ENCODE data around the gene GRHL3. TPM values are rescaled to one million over a fixed set of nuclear protein-coding genes. Genes with fewer than 3 reads are reported as not detected.

The GRHL3 gene
- total and polyA plus RNA-seq, 5 donors from 2014 or later: not detected

GRCh38 chr1:24300971-24301784 lies 18.0 kb upstream of the GRHL3 start:
- ATAC-seq (ENCODE audit: low read depth in 2 of 2): no peak
- Histone ChIP-seq H3K4me1 (ENCODE audit: control insufficient read depth, insufficient read depth, low read length, poor library complexity, severe bottlenecking) (no peaks in the 10 kb centered on the region), H3K27me3 (ENCODE audit: control insufficient read depth, insufficient read depth, low read length) (peaks cover 3% of the 10 kb centered on the region), H3K27ac (ENCODE audit: insufficient read depth, low read length, poor library complexity, severe bottlenecking) (no peak overlapping the region), H3K9me3 (ENCODE audit: control insufficient read depth in 2 of 2, low read length in 2 of 2) (no peaks in the 10 kb centered on the region), H3K4me3 (ENCODE audit: low read depth, low read length) (no peak overlapping the region), H3K36me3 (ENCODE audit: control insufficient read depth, insufficient read depth, low read length) (no peaks in the 10 kb centered on the region)
- Mint-ChIP-seq H3K9me3 (peaks cover 0 to 3% (median 0%) of the 10 kb centered on the region in 7 donors), H3K4me3 (no peak overlapping the region), H3K27ac (no peak overlapping the region), H3K36me3 (no peaks in the 10 kb centered on the region), H3K4me1 (no peaks in the 10 kb centered on the region), H3K27me3 (peaks cover 28% of the 10 kb centered on the region)
- no peak for DNase-seq

DNA sequence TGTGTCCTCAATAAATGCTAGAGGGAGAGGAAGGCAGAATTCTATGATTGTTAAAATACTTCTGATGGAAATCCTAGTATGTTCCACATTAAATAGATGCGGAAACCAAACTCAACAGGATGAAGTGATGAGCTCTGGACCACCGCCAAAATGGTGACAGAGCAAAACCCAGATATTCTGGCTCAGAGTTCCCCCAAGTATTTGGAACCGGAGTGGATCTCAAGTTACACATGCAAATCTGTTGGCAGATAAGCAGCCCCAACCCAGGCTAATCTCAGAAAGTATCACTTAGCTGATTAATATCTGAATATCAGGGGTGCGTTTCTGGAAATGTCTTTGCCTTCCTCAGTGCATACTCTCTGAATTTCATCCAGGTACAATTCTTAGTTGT lies 17.4 kb upstream of the GRHL3 start:
- no peak overlapping the region for H3K27ac Mint-ChIP-seq
- peaks cover 31% of the 10 kb centered on the region for H3K27me3 Mint-ChIP-seq
- H3K4me1 Mint-ChIP-seq: no peaks in the 10 kb centered on the region

DNA sequence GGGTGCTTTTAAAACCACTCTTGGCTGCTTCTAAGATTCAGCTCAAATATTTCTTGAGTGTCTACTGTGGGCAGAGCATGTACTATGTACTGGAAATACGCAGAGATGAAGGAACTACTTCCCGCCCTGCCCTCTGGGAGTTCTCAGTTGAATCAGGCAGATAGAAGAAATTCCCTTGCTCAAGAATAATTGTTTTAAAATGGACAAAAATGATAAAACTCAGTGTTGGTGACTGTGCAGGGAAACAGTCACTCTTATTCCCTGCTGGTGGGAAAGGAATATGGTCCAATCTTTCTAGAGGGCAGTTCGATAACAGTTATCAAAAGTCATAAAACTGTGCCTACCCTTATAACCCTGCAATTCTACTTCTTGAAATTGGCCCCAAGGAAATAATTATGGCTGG lies 16.9 kb upstream of the GRHL3 start:
- H3K27ac Mint-ChIP-seq: no peak overlapping the region
- Histone ChIP-seq H3K36me3 (ENCODE audit: control insufficient read depth, insufficient read depth, low read length) (no peaks in the 10 kb centered on the region), H3K9me3 (ENCODE audit: control insufficient read depth in 2 of 2, low read length in 2 of 2) (no peaks in the 10 kb centered on the region), H3K27me3 (ENCODE audit: control insufficient read depth, insufficient read depth, low read length) (peaks cover 3% of the 10 kb centered on the region), H3K27ac (ENCODE audit: insufficient read depth, low read length, poor library complexity, severe bottlenecking) (no peak overlapping the region), H3K4me3 (ENCODE audit: low read depth, low read length) (no peak overlapping the region), H3K4me1 (ENCODE audit: control insufficient read depth, insufficient read depth, low read length, poor library complexity, severe bottlenecking) (no peaks in the 10 kb centered on the region)
- peaks cover 36% of the 10 kb centered on the region for H3K27me3 Mint-ChIP-seq
- H3K36me3 Mint-ChIP-seq: no peaks in the 10 kb centered on the region
- H3K9me3 Mint-ChIP-seq: peaks cover 0 to 3% (median 0%) of the 10 kb centered on the region in 7 donors
- no peak overlapping the region for H3K4me3 Mint-ChIP-seq
- ATAC-seq (ENCODE audit: low read depth in 2 of 2) (no peak), DNase-seq (no peak)
- H3K4me1 Mint-ChIP-seq: no peaks in the 10 kb centered on the region

More for the DNA sequence above, 17.4 kb upstream of the GRHL3 start:
- Mint-ChIP-seq H3K36me3 (no peaks in the 10 kb centered on the region), H3K9me3 (peaks cover 0 to 3% (median 0%) of the 10 kb centered on the region in 7 donors), H3K4me3 (no peak overlapping the region)
- Histone ChIP-seq H3K27me3 (ENCODE audit: control insufficient read depth, insufficient read depth, low read length) (peaks cover 3% of the 10 kb centered on the region), H3K36me3 (ENCODE audit: control insufficient read depth, insufficient read depth, low read length) (no peaks in the 10 kb centered on the region), H3K9me3 (ENCODE audit: control insufficient read depth in 2 of 2, low read length in 2 of 2) (no peaks in the 10 kb centered on the region), H3K27ac (ENCODE audit: insufficient read depth, low read length, poor library complexity, severe bottlenecking) (no peak overlapping the region), H3K4me1 (ENCODE audit: control insufficient read depth, insufficient read depth, low read length, poor library complexity, severe bottlenecking) (no peaks in the 10 kb centered on the region), H3K4me3 (ENCODE audit: low read depth, low read length) (no peak overlapping the region)
- ATAC-seq (ENCODE audit: low read depth in 2 of 2): no peak
- DNase-seq: no peak

- ATAC-seq (ENCODE audit: low read depth in 2 of 2): no peak
- DNase-seq: no peak
- H3K9me3 ChIP-seq (ENCODE audit: control insufficient read depth in 2 of 2, low read length in 2 of 2): no peaks in the 10 kb centered on the region
- no peaks in the 10 kb centered on the region for H3K36me3 ChIP-seq (ENCODE audit: control insufficient read depth, insufficient read depth, low read length)
- Mint-ChIP-seq H3K9me3 (peaks cover 0 to 3% (median 0%) of the 10 kb centered on the region in 7 donors), H3K27ac (no peak overlapping the region), H3K4me1 (no peaks in the 10 kb centered on the region), H3K36me3 (no peaks in the 10 kb centered on the region), H3K27me3 (peaks cover 28% of the 10 kb centered on the region), H3K4me3 (no peak overlapping the region)
- H3K4me3 ChIP-seq (ENCODE audit: low read depth, low read length): no peak overlapping the region
- no peak overlapping the region for H3K27ac ChIP-seq (ENCODE audit: insufficient read depth, low read length, poor library complexity, severe bottlenecking)
- H3K4me1 ChIP-seq (ENCODE audit: control insufficient read depth, insufficient read depth, low read length, poor library complexity, severe bottlenecking): no peaks in the 10 kb centered on the region
- peaks cover 3% of the 10 kb centered on the region for H3K27me3 ChIP-seq (ENCODE audit: control insufficient read depth, insufficient read depth, low read length)
Measured at GRCh38 chr1:24303600-24303999, 15.6 kb upstream of the GRHL3 start.

DNA sequence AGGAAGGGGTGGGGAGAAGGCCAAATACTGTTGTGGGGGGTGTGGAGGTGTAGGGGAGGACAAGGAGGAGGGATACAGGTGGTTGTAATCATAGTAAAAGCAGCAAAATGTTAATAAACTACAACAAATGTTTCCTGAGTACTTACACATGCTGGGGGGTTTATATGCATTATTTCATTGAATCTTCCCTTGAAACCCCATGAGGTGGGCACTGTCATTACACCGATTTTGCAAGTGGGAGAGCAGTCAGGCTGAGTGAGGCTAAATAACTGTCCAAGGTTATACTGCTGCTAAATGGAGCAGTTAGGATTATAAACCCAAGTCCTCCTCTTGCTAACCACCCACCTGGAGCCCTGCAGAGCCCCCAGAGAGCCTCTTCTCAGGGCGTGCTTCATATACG lies 14.4 kb upstream of the GRHL3 start:
- H3K4me3 ChIP-seq (ENCODE audit: low read depth, low read length): no peak overlapping the region
- H3K27me3 ChIP-seq (ENCODE audit: control insufficient read depth, insufficient read depth, low read length): peaks cover 3% of the 10 kb centered on the region
- H3K4me1 ChIP-seq (ENCODE audit: control insufficient read depth, insufficient read depth, low read length, poor library complexity, severe bottlenecking): no peaks in the 10 kb centered on the region
- Mint-ChIP-seq H3K4me3 (no peak overlapping the region), H3K36me3 (no peaks in the 10 kb centered on the region), H3K4me1 (no peaks in the 10 kb centered on the region), H3K9me3 (peaks cover 0 to 1% (median 0%) of the 10 kb centered on the region in 7 donors), H3K27ac (no peak overlapping the region), H3K27me3 (peaks cover 21% of the 10 kb centered on the region)
- H3K9me3 ChIP-seq (ENCODE audit: control insufficient read depth in 2 of 2, low read length in 2 of 2): no peaks in the 10 kb centered on the region
- ATAC-seq (ENCODE audit: low read depth in 2 of 2) (no peak), DNase-seq (no peak)
- H3K27ac ChIP-seq (ENCODE audit: insufficient read depth, low read length, poor library complexity, severe bottlenecking): no peak overlapping the region
- H3K36me3 ChIP-seq (ENCODE audit: control insufficient read depth, insufficient read depth, low read length): no peaks in the 10 kb centered on the region

- Mint-ChIP-seq H3K27ac (no peak overlapping the region), H3K27me3 (peaks cover 16% of the 10 kb centered on the region), H3K36me3 (no peaks in the 10 kb centered on the region), H3K9me3 (peaks cover 0 to 1% (median 0%) of the 10 kb centered on the region in 7 donors), H3K4me1 (no peaks in the 10 kb centered on the region), H3K4me3 (no peak overlapping the region)
- H3K4me3 ChIP-seq (ENCODE audit: low read depth, low read length): no peak overlapping the region
- no peaks in the 10 kb centered on the region for H3K27me3 ChIP-seq (ENCODE audit: control insufficient read depth, insufficient read depth, low read length)
- H3K4me1 ChIP-seq (ENCODE audit: control insufficient read depth, insufficient read depth, low read length, poor library complexity, severe bottlenecking): no peaks in the 10 kb centered on the region
- no peak overlapping the region for H3K27ac ChIP-seq (ENCODE audit: insufficient read depth, low read length, poor library complexity, severe bottlenecking)
- H3K9me3 ChIP-seq (ENCODE audit: control insufficient read depth in 2 of 2, low read length in 2 of 2): no peaks in the 10 kb centered on the region
- no peaks in the 10 kb centered on the region for H3K36me3 ChIP-seq (ENCODE audit: control insufficient read depth, insufficient read depth, low read length)
- ATAC-seq (ENCODE audit: low read depth in 2 of 2) (no peak), DNase-seq (no peak)
Measured at GRCh38 chr1:24308365-24309015, 10.7 kb upstream of the GRHL3 start.

DNA sequence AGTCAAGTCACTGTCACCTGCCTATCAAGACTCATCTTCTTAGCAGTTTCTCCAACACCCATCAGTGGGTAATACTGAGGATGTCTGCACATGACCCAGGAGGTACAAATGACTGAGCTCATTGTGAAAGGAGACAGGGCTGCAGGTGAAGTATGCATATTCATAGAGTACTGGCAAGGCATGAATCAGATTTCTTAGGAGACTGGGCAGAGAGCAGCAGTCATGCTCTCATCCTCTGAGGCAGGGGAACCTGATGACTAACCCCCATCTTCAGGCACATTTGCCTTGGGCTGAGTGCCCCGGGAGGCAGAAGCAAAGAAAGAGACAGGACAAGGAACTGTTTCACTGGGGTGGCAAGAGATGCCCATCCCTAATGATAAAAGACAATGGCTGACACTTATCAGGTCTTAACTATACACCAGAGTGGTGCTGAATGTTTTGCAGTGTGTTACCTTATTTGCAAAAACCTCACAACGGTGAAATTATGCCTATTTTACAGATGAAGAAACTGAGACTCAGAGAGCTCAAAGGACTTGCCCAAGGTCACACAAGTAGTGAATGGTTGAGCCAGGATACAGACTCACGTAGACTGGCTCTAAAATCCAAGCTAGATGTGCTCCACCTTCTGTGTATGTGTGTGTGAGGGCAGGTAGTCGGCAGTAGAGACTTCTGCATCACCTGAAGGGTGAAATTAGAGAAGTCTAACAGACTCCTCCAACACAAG lies 9.2 kb upstream of the GRHL3 start:
- Mint-ChIP-seq H3K36me3 (no peaks in the 10 kb centered on the region), H3K27me3 (peaks cover 19% of the 10 kb centered on the region), H3K4me1 (no peaks in the 10 kb centered on the region), H3K27ac (no peak overlapping the region), H3K9me3 (peaks cover 0 to 1% (median 0%) of the 10 kb centered on the region in 7 donors), H3K4me3 (no peak overlapping the region)
- ATAC-seq (ENCODE audit: low read depth in 2 of 2) (no peak), DNase-seq (no peak)
- no peaks in the 10 kb centered on the region for H3K4me1 ChIP-seq (ENCODE audit: control insufficient read depth, insufficient read depth, low read length, poor library complexity, severe bottlenecking)
- no peaks in the 10 kb centered on the region for H3K27me3 ChIP-seq (ENCODE audit: control insufficient read depth, insufficient read depth, low read length)
- no peaks in the 10 kb centered on the region for H3K36me3 ChIP-seq (ENCODE audit: control insufficient read depth, insufficient read depth, low read length)
- no peak overlapping the region for H3K4me3 ChIP-seq (ENCODE audit: low read depth, low read length)
- H3K9me3 ChIP-seq (ENCODE audit: control insufficient read depth in 2 of 2, low read length in 2 of 2): no peaks in the 10 kb centered on the region
- H3K27ac ChIP-seq (ENCODE audit: insufficient read depth, low read length, poor library complexity, severe bottlenecking): no peak overlapping the region

Measured in CD4-positive, CD25-positive, alpha-beta regulatory T cell (primary cell).